NB4 (cell line): ENCODE data around the gene DRC7.

Experiments
- DNase-seq: peaks from one replicate; pipeline ENCODE4 v3.0.0; 2010; ENCODE audit warnings: low read depth
- H3K4me3 ChIP-seq: one replicate; pipeline ENCODE4 v1.5.1; 2011; ENCODE audit warnings: mild to moderate bottlenecking, low read depth, low read length, moderate library complexity
- CTCF ChIP-seq: IDR thresholded peaks from one replicate; pipeline ENCODE4 v1.5.1; 2012; ENCODE audit warnings: low read depth, low read length
- MAX ChIP-seq: IDR thresholded peaks from 2 replicates; pipeline ENCODE4 v1.6.1; 2011; ENCODE audit warnings: low read depth, low read length
- MYC ChIP-seq: IDR thresholded peaks from 2 replicates; pipeline ENCODE4 v1.6.1; 2011; ENCODE audit warnings: low read depth, low read length
- POLR2A ChIP-seq: IDR thresholded peaks from 2 replicates; pipeline ENCODE4 v1.6.1; 2011; ENCODE audit warnings: mild to moderate bottlenecking; ENCODE audit not compliant: insufficient read length; ENCODE audit errors: extremely low read depth

The DRC7 gene

GRCh38 chr16:57683636-57684545 is 10.7 kb upstream of the DRC7 start:
- no peak overlapping the region for H3K4me3 ChIP-seq
- TF ChIP-seq POLR2A, result no peak
- no peak for TF ChIP-seq CTCF
- TF ChIP-seq MAX, result no peak
- TF ChIP-seq MYC, result no peak
- no peak for DNase-seq

GRCh38 chr16:57684626-57685358 is 9.8 kb upstream of the DRC7 start:
- TF ChIP-seq POLR2A (no peak), MYC (no peak), CTCF (no peak), MAX (no peak)
- H3K4me3 ChIP-seq, result no peak overlapping the region

GRCh38 chr16:57685633-57686032 is 9.0 kb upstream of the DRC7 start:
- H3K4me3 ChIP-seq, result no peak overlapping the region
- TF ChIP-seq POLR2A, result no peak
- no peak for TF ChIP-seq CTCF
- no peak for TF ChIP-seq MAX
- TF ChIP-seq MYC, result no peak
- no peak for DNase-seq

More at GRCh38 chr16:57684626-57685358, 9.8 kb upstream of the DRC7 start:
- no peak for DNase-seq

GRCh38 chr16:57686577-57686976 is 8.0 kb upstream of the DRC7 start:
- no peak overlapping the region for H3K4me3 ChIP-seq
- no peak for DNase-seq
- TF ChIP-seq MAX, result no peak
- TF ChIP-seq CTCF, result no peak
- no peak for TF ChIP-seq MYC
- TF ChIP-seq POLR2A, result no peak

GRCh38 chr16:57687363-57687929 is 7.2 kb upstream of the DRC7 start:
- TF ChIP-seq MAX, result no peak
- no peak for TF ChIP-seq MYC
- no peak for TF ChIP-seq POLR2A
- no peak for TF ChIP-seq CTCF
- peak; percentile 59 for DNase-seq
- no peak overlapping the region for H3K4me3 ChIP-seq
